ENCODE data around the gene AGRN. TPM values are rescaled to one million over a fixed set of nuclear protein-coding genes. Genes with fewer than 3 reads are reported as not detected.

The AGRN gene
- total and polyA plus RNA-seq, 2 of the 4 experiments (the other 2 are of a cell fraction), result 8.1 to 115 TPM

DNA sequence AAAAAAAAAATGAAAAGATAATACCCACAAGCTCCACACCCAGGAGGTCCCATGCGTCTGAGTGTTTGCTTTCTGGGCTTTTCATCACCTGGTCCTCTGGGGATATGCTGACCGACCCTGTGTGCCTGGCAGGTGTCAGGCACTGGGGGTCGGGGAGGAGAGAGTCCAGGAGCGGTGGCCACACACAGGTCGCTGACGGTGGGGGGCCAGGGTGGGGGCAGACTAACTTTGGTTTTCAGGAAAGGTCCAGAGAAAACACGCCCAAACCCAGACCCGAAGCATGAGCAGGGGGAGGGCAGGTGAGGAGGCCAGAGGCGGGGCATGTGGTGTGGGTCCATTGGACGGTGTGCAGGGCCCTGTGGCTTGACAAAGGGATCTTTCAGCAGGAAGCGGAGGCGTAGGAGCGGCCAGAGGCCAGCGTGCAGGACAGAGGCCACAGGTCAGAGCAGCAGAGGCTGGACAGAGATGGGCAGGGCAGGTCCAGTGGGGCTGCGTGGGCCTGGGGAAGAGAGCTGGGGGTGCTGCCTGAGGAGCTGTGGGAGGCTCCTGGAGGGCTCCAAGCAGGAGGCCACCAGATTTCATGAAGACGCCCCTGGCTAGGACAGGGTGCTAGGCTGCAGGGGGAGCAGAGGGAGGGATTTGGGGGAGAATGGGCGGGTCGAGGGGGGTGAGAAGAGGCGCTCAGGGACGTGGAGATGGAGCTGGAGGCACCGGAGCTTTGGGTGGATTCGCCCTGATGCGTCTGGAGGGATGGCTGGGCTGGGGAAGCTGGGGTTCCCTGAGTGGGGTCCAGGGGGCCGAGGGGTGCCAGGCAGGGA is 38.4 kb downstream of the AGRN start:
- no peak for TF ChIP-seq RFX5 (IDR thresholded peaks at IDR 0.05; ENCODE audit: low read depth, low read length)
- no peak for TF ChIP-seq CHD1 (IDR thresholded peaks at IDR 0.05; ENCODE audit: low read depth, low read length)
- no peak for TF ChIP-seq MXI1 (IDR thresholded peaks at IDR 0.05; ENCODE audit: borderline replicate concordance, low read depth, low read length)
- TF ChIP-seq CEBPB (IDR thresholded peaks at IDR 0.05; ENCODE audit: low read depth, low read length), result no peak
- H3K9ac ChIP-seq (ENCODE audit: low read depth, low read length), result no peak overlapping the region
- H3K9me3 ChIP-seq (ENCODE audit: control insufficient read depth, insufficient read depth, low read length), result no peaks in the 10 kb centered on the region
- no peak overlapping the region for H3K56ac ChIP-seq (ENCODE audit: extremely low read depth, insufficient read depth, low read length)
- peak overlapping the region; percentile 2; the same call in 1 of the 2 replicates for H3K4ac ChIP-seq (ENCODE audit: low read depth, low read length)
- DNase-seq, result no peak
- H3K27ac ChIP-seq (ENCODE audit: insufficient read depth, low read length), result no peak overlapping the region
- H4K20me1 ChIP-seq (ENCODE audit: insufficient read depth, low read length), result peaks cover 6% of the 10 kb centered on the region
- ChIA-PET POLR2A (ENCODE audit: unreplicated experiment) (no interaction called here), CTCF (interaction anchor here (1.4 kb wide), 1 partner anchor 19 kb away, joined by 3 read pairs; no protein-coding TSS in a partner anchor)
- H3K79me1 ChIP-seq (ENCODE audit: low read depth in 1 of 2, low read length in 2 of 2), result 0 out of 4 replicates have a peak, but pooled peaks cover 0 to under 1% of the 10 kb centered on the region in 2 experiments
- WGBS, 2 experiments (ENCODE audit: extremely low coverage in 2 of 2, insufficient read length in 1 of 2), result 25% methylated on average over 16 of the region's 24 CpGs; no CpG with 5 or more reads in 1 of the 2 experiments
- H3K4me2 ChIP-seq (ENCODE audit: low read depth, low read length), result peak overlapping the region; percentile 63
- H2BK5ac ChIP-seq (ENCODE audit: low read depth, low read length, poor library complexity, severe bottlenecking), result no peak overlapping the region
- H4K91ac ChIP-seq (ENCODE audit: insufficient read depth, low read depth, low read length), result no peak overlapping the region
- ATAC-seq (ENCODE audit: low read depth), result no peak
- H3K4me1 ChIP-seq (ENCODE audit: control insufficient read depth, insufficient read depth, low read length), result peaks cover 2% of the 10 kb centered on the region
- H4K5ac ChIP-seq (ENCODE audit: low read depth, low read length), result no peak overlapping the region
- no peak overlapping the region for H2BK15ac ChIP-seq (ENCODE audit: low read depth, low read length)
- dilution Hi-C loops (cut with HindIII; ENCODE audit: low sequenced_read_pairs, unreplicated experiment), result no loop called here
- no peak overlapping the region for H3K14ac ChIP-seq (replicated peaks; ENCODE audit: low read depth, low read length)
- no peak overlapping the region for H4K8ac ChIP-seq (ENCODE audit: low read depth in 2 of 2, low read length in 2 of 2)
- H3K9me1 ChIP-seq (ENCODE audit: insufficient read depth, low read length), result no peaks in the 10 kb centered on the region
- intact Hi-C loops (cut with micrococcal nuclease), result loop anchor here (5.0 kb wide), 1 partner anchor 56 kb away; the partner anchor contains the start of gene HES4
- H2BK20ac ChIP-seq (ENCODE audit: low read depth, low read length), result no peak overlapping the region
- H2AFZ ChIP-seq (replicated peaks; ENCODE audit: low read length, poor library complexity), result peak overlapping the region; percentile 94
- H3K36me3 ChIP-seq (ENCODE audit: control insufficient read depth, insufficient read depth, low read length), result peaks cover 22% of the 10 kb centered on the region
- H2BK120ac ChIP-seq (ENCODE audit: low read depth, low read length), result no peak overlapping the region
- H2AK5ac ChIP-seq (ENCODE audit: low read depth, low read length), result peak overlapping the region; percentile 8; the same call in 1 of the 2 replicates
- peak overlapping the region; percentile 67 for H2AK9ac ChIP-seq (replicated peaks; ENCODE audit: low read depth, low read length, poor library complexity)
- no peak overlapping the region for H3K18ac ChIP-seq (ENCODE audit: low read depth, low read length)
- no peak overlapping the region for H3K23ac ChIP-seq (ENCODE audit: low read depth, low read length)
- no TSS peak for BruUV-seq (replicated peaks)
- 0 out of 2 replicates have a peak overlapping the region, but pooled peaks have one; percentile 83 for H3K4me3 ChIP-seq (ENCODE audit: insufficient read depth, low read depth, low read length)
- peaks cover 4% of the 10 kb centered on the region; the same call in 1 of the 2 replicates for H3K27me3 ChIP-seq (ENCODE audit: control insufficient read depth, insufficient read depth, low read length)
- in situ Hi-C loops (cut with MboI; ENCODE audit: low sequenced_read_pairs), result no loop called here

Data from IMR-90 (cell line).